Melanocyte of skin (primary cell): ENCODE results near the gene RHO. TPM values are rescaled to one million over a fixed set of nuclear protein-coding genes. Genes with fewer than 3 reads are reported as not detected.

Experiments used
- total RNA-seq, 2 donors: library from RNA; depleted of rRNA; stranded (reverse); fragments of >200 nt; gene quantifications; 2 replicates each; pipeline ENCODE4 v1.2.3, GENCODE V29; 2012

RHO gene
- not detected for total RNA-seq

DNA sequence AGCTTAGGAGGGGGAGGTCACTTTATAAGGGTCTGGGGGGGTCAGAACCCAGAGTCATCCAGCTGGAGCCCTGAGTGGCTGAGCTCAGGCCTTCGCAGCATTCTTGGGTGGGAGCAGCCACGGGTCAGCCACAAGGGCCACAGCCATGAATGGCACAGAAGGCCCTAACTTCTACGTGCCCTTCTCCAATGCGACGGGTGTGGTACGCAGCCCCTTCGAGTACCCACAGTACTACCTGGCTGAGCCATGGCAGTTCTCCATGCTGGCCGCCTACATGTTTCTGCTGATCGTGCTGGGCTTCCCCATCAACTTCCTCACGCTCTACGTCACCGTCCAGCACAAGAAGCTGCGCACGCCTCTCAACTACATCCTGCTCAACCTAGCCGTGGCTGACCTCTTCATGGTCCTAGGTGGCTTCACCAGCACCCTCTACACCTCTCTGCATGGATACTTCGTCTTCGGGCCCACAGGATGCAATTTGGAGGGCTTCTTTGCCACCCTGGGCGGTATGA is at the start of gene RHO:
TSS of gene RHO (plus strand) at position 51 of the 512 bp plus-strand sequence. CDS start at position 146, 95 bp downstream.

DNA sequence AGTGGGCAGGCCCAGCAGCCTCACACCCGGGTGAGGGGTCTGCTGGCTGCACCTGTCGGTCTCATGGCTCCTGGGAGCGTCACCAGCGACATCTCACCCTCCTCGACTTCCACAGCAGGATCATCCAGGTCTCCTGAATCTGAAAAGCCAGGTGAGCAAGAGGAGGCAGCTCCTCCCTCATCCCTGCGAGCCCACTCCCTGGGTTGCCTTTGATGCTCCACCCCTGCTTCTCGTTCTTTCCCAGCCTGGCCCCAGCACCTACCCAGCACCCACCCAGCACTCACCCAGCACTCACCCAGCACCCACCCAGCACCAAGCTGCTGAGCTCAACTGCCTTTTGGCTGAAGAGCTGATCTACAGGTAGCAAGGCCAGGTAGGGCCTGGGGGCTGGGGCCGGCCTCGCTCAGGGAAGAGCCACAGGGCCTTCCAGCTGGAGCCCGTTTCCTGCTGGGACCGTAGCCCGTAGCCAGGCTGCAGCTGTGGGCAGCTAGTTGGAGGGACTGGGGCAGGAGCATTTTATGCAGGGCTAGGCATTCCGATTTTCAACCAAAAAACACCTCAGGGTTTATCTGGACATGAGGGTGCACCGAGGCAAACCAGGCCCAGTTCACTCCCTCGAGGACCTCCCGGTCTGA is 14.8 kb downstream of the RHO start, which contains the start of gene H1-8:
TSS of gene H1-8 (plus strand) at position 20 of the 635 bp plus-strand sequence. CDS start at position 64, 44 bp downstream.

Other genes starting within 250 kb of the RHO start
- gene HMCES, start 249.8 kb upstream of the RHO start, total RNA-seq = 10 to 100 TPM; 15.1 to 18.6 TPM
- under 1 TPM; under 0.01 TPM for gene EFCAB12, start 100.0 kb upstream of the RHO start, total RNA-seq
- gene MBD4, start 88.7 kb upstream of the RHO start, total RNA-seq = 10 to 100 TPM; 17.2 to 20.3 TPM
- gene IFT122, start 88.4 kb upstream of the RHO start, total RNA-seq = 10 to 100 TPM; 13.1 to 15.3 TPM
- not detected for gene H1-8, start 14.5 kb downstream of the RHO start, total RNA-seq
- gene PLXND1, start 78.0 kb downstream of the RHO start, total RNA-seq = 10 to 100 TPM in 1 of 2 donors, 1 to 10 TPM in 1; 8.3 to 33.3 TPM